Heart left ventricle (tissue), 13 donors: Measurements from ENCODE around the gene CCL1.

ENCODE experiments used
- CTCF ChIP-seq, 12 donors: fragments of 200-600 bp; sonication (generic) in 4 of 12; IDR thresholded peaks; one replicate each; pipeline versions ENCODE4 v1.5.0 to v1.8.0; 2018 to 2022; ENCODE audit warnings: antibody characterized with exemption in 12 of 12, mild to moderate bottlenecking in 5 of 12
- POLR2A ChIP-seq, 2 donors: fragments of 450-650 bp; IDR thresholded peaks; one replicate each; pipeline ENCODE4 v1.6.1; 2017; ENCODE audit warnings: antibody characterized with exemption in 2 of 2, mild to moderate bottlenecking in 2 of 2, moderate library complexity in 2 of 2
- donor health status: ischemic (EF 13 %, LVEDD 7.1; RV severe dilation, severe dysfunction).
- donor health status: DM: no; HTN: yes; CAD: no.
- donor health status: DM: no; HTN: no; CAD: no.
- donor health status: ischemic (EF 25% LVEDD 6.9; RV normal size, moderate dysfunction).
- donor health status: ischemic (EF 25% LVEDD 5.7; RV mildly dilated, moderate dysfunction).
- donor health status: ischemic (EF 35%, LVEDD 5.7; RV mildly dilated, moderate dysfunction).
- donor health status: nonischemic (EF 11% LVEDD 7.7; RV severe dilation, severe dysfunction).
- donor health status: DM: yes; HTN: yes; CAD: no.
- donor health status: PGD.
- donor health status: ischemic (EF 29% LVEDD 5.4; RV normal size, mild dysfunction).
- donor health status: nonischemic (EF 23%, LVEDD 6.1; RV moderate dilation, normal function).

- TF ChIP-seq CTCF (IDR thresholded peaks at IDR 0.05) (no peak), POLR2A (IDR thresholded peaks at IDR 0.05) (no peak)
Observed at GRCh38 chr17:34406226-34406625, 43.2 kb upstream of the CCL1 start.
